ENCODE data around the gene FGD5.

Gene FGD5

DNA sequence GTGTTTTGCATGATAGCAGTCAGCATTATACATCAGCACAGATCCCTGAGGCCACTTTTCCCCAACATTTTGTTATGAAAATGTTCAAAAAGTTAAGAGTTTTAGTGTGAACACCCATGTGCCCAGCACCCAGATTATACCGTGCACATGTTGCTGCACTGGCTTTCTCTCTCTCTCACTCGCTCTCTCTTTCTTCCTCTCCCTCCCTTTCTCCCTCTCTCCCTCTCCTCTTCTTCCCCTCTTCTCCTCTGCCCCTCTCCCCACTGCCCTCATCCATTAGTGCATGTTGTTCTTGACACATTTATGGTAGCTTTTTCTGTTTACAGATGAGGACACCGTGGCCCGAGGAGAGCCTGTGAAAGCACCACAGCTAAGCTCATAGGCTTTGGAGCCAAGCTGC is 7.3 kb downstream of the FGD5 start:
- DNase-seq (ENCODE audit: low read depth in 2 of 2, low spot score in 1 of 2): no peak

DNA sequence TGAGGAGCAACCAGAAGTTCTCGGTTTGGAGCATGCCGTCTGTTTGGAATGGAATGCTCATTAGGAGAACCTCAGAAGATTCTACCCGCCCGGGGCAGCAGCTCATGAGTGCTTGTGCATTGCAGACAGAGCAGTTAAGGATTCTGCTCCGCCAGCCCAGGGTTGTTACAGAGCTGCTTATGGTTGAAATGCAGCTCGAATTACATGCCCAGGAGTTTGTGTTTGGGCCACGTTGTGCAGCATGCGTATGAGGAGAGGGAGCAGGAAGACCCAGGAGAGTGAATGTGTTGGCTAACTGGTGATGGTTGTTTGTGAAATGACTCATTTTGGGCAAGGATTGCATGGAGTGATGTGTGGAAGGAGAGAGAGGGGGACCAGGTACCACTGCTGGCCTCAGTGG is 9.0 kb downstream of the FGD5 start:
- DNase-seq (ENCODE audit: low read depth in 2 of 2, low spot score in 1 of 2): no peak

DNA sequence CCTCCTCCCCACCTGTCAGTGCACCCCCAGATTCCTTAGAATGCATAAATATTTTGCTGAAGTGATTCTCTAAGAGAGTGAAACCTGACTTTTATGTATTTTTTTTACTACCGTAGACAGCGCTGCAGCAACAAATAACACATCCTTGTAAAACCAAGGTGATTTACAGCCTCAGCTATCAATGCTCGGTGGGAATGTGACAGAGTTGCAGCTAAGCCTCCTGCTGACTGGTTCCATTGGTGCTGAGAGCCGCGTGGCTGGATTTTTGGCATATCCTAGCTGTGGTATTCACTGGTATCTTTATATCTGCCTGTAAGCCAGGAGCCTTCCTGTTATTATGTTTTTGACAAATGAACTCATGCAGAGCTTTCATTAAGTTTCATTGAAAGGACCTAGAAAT is 11.0 kb downstream of the FGD5 start:
- DNase-seq (ENCODE audit: low read depth in 2 of 2, low spot score in 1 of 2): no peak

DNA sequence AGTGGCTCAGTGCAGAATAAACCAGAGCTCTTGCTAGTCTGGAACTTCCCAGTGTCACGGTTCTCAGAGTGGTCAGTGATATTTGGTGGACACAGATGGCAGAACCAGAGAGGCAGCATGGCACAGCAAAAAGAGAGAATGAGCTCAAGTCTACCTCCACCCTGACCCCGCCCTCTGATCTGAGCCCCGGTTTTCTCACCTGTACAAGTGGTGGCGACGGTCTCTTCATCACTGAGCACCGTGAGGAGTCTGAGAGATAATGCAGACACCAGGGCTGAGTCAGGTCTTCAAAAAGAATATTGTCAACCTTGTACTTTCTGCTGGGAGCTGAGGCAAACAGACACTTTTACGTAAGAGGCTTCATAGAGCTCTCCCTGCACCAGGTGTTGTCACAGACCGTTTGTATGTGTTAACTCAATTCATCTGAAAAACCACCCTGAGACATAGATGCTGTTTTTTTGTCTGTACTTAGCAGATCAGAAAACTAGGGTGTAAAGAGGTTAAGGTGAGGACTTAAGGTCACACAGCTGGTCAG is 13.2 kb downstream of the FGD5 start:
- no peak for DNase-seq (ENCODE audit: low read depth in 2 of 2, low spot score in 1 of 2)

DNA sequence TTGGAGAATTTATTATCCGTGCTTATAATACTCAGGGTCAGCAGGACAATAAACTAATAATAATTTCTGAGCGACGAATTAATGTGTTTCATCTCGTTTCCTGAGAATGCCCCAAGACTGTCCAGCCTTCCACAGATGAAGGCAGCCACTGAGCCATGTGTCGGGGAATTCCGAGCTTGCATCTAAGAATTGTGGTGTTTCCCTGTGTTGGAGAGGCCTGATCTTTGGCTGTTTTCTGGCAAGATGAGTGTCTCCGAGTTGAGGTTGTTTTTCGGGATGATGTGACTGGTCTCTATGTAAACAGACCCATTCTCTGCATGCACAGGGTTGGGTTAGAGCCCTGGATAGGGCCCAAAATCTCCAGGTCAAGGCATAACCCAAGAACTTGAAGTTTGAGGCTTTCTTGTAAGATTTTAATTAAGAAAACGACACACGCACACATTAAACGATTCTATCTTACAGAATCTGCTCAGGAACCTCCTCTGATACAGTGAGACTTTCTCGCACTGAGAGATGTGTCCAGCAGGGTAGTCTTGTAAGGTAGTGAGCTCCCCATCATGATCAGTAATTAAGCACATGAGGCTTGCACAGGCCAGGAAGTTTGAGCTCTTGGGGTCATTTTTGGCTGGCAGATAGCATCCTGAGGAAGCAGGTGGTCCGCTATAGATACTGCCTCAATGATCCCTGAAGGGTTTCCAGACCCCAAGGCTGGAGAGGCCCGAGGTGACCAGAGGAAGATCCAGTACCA is 14.4 kb downstream of the FGD5 start:
- no peak for DNase-seq (ENCODE audit: low read depth in 2 of 2, low spot score in 1 of 2)

DNA sequence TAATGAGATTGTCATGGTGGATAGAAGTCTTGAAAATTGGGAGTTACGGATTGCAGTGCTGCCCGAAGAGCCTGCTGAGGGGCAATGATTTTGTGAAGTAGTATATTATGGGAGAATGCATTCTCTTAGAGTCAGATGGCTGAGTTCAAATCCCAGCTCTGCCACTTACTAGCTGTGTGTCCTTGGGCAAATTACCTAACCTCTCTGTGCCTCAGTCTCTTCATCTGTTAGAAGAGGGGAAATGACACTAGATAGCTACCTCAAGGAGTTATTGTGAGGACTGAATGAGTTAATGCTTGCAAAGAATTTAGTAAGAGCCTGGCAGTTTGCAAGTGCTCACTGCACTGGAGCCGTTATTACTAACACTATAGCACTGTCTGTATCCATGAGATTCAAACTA is 15.4 kb downstream of the FGD5 start:
- no peak for DNase-seq (ENCODE audit: low read depth in 2 of 2, low spot score in 1 of 2)

DNA sequence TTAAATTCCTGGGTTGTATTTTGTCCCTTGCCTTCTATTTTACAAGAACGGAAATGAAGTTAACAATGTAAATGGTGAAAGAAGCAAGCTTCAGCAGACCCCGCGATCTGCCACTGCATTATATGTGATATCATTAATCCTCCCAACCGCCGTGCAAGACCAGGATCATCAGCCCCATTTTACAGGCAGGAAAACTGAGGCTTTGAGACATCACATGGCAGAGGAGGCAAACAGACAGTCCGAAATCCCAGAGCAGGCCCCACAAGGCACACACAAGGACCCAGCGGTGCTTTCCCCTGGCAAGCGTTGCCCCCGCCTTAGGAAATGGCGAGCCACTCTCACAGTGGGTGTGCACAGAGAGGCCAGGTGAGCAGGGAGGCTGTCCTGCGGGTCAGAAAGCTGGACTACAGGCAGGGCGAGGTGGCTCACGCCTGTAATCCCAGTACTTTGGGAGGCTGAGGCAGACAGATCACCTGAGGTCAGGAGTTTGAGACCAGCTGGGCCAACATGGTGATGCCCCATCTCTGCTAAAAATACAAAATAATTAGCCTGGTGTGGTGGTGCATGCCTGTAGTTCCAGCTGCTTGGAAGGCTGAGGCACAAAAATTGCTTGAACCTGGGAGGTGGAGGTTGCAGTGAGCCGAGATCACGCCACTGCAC is 16.2 kb downstream of the FGD5 start:
- no peak for DNase-seq (ENCODE audit: low read depth in 2 of 2, low spot score in 1 of 2)

DNA sequence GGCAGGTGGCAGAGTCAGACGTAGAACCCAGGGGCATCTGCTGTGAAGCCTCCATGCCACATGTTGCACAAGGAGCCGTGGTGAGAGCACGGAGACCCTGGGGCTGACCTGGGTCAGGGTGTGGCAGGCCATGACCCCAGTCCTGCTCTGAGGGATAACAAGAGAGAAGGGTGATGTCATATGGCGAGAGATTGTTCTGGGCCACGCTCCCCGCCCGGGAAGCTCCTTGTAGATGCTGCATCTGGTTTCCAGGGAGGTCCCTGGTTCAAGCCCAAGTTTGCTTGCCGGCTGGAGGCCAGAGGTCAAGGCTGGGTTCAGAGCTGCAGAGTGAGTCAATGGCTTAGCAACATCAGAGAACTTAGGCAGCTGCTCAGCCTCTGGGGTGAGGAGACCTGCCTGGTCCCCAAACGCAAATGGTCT is 17.3 kb downstream of the FGD5 start:
- DNase-seq (ENCODE audit: low read depth in 2 of 2, low spot score in 1 of 2): no peak

DNA sequence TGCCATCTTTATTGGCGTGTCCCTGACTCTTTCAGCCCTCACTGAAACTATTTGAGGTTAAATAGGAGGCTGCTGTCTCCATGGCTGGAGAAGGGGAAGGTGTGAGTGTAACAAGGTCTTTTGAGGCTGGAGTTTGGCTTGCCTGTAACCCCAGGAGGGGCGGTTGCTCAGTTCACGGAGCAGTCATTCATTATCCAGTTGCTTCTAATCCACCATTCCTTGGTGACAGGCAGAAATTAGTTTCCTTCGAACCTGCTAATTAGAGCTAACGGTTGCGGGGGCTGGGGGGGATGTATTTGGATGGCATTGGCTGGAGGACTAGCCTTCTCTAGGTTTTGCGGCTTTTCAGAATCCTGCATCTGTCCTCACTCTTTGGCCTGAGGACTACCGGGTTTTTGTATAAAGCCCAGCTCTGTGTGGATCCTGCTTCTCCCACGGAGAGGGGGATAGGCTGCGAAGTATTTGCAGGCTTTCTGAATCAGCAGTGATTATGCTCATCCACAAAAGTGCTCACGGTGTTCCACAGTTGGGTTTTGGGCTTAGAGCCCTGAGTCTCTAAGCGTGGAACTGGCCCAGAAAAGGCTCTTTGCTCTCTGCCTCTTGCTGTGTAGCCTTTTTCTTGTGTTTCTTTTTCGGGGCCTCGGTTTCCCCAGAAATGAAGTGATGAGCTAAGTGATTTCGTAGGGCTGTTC is 18.6 kb downstream of the FGD5 start:
- no peak for DNase-seq (ENCODE audit: low read depth in 2 of 2, low spot score in 1 of 2)

DNA sequence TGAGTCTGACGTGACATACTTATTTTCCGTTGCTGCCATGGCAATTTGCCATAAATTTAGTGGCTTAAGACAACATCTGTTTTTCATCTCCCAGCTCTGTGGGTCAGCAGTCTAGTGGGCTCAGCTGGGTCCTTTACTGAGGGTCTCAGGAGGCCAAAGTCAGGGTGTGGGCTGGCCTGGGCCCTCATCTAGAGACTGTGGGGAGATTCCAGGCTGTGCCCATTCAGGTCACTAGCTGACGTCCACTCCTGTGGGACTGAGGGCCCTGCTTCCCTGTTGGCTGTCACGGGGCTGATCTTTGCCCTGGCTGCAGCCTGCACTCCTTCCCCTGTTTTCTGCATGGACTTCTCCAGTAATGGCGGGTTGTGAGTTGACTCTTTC is 19.1 kb downstream of the FGD5 start:
- no peak for DNase-seq (ENCODE audit: low read depth in 2 of 2, low spot score in 1 of 2)

DNA sequence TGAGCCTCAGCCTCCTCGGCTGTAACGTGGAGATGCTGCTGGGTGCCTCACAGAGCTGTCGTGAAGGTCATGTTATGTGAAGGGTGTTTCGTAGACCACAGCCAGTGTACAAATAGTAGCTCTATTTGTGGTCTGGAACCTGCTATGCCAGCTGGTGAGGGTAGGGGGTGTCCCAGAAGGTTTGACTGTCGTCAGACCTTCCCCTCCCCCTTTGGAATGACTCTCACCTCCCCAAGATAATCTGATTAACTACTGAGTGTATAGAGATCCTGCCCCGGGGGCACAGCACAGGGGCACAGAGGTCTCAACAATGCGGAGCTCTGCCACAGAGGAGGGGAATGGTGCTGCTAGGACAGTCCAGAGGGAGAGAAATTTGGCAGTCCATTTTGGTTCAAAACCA is 20.5 kb downstream of the FGD5 start:
- no peak for DNase-seq (ENCODE audit: low read depth in 2 of 2, low spot score in 1 of 2)

DNA sequence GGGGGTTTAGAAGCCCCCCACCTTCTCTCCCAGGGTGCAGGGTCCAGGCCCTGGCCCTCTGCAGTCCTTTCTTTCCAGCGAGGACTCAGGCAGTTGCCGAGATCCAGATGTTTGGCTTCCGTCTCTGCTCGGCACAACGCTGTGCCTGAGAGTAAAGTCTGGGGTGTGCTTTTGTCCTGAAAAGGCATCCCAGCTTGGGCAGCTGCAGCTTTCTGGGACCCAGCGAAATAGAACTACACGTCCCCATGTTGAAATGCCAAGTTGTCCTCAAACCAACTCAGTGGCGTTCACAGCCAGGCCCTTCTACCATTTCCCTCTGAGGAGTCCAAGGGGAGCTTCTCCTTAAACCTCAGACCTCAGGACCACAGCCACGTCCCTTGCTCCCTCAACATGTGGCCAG is 23.1 kb downstream of the FGD5 start:
- no peak for DNase-seq (ENCODE audit: low read depth in 2 of 2, low spot score in 1 of 2)

DNA sequence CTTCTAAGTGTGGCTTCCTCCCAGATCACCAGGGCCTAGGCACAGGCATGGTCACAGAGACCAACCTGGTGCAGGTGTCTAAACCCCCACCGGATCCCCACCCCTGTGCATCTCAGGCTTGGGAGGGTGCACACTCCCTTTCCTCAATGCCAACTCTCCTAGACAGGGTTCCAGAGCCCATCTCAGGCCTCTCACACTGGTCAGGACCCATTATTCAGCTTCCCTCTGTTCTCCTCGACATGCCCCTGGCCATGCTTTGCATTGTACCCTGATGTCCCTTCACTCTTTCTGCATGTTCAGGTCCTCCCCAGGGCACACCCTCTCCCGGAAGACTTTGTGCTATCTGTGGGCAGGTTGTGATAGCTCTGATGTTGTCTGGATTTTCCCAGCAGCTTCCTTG is 23.5 kb downstream of the FGD5 start:
- no peak for DNase-seq (ENCODE audit: low read depth in 2 of 2, low spot score in 1 of 2)

DNA sequence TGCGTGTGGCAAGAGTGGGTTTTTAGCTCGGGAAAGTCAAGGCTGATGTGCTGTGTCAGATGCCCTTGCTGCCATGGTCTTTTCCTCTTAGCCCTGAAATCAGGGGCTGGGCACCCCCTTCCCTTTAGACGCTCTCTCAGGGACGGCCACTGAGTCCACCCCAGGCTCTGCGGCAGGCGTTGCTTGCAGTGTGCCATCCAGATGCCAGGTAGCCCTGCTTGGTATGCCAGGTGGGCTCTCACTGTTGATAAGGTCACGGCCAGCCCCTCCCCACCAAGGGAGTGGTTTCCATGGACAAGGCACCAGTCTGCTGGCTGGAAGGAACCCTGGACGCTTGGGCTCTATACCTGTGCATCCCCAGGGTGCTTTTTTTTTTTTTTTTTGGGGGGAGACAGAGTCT is 24.6 kb downstream of the FGD5 start:
- DNase-seq (ENCODE audit: low read depth in 2 of 2, low spot score in 1 of 2): no peak

DNA sequence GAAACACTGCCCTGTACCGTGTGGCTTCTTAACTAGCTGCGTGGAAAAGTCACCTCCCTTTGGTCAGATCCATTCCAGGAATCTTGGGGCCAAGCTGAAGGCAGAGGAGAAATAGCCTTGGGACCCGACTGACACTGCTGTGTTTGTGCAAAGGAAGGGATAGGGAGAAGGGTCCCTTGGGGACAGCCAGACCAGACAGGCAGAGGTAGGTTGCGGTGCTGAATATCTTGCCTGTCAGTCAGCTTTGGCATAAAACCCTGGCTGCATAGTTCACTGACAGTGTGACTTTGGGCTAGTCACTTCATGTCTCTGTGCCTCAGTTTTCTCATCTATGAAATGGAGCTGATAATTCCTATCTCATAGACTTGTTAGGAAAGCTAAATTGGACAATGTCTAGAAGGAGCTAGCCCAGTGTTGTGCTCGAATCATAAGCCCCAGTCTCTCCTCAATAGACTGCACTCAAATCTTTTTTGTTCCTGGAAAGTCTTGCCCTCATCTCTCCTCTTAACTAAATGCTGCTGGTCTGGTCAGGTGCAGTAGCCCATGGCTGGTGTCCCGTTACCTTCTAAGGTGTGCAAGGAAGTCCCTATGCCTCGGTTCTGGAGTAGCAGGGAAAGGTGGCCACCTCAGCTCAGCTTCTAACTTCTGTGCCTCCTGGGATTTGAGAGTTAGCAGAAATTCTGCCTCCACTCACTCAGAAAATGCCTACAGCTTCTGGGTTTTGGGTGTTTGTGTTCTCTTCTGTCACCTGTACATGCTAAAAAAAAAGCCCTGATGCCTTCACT is 25.8 kb downstream of the FGD5 start:
- no peak for DNase-seq (ENCODE audit: low read depth in 2 of 2, low spot score in 1 of 2)

DNA sequence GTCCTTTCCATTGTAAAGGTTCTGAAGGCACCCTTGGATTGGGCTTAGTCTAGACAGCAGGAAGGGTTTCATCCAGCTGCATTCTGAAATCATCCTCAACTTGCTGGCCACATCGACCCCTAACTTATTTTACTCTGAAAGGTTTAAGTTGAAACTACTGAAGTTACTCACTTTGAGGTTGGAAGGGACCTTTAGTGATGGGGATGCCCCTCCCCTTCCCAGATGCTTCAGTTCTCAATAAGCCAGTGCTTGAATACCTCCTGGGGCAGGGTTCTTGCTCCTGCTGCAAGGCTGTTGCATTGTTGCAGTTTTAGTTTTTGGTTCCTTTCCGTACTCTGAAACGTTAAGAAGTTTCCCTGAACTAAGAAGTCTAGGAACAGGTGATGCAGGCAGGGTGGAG is 26.4 kb downstream of the FGD5 start:
- no peak for DNase-seq (ENCODE audit: low read depth in 2 of 2, low spot score in 1 of 2)

DNA sequence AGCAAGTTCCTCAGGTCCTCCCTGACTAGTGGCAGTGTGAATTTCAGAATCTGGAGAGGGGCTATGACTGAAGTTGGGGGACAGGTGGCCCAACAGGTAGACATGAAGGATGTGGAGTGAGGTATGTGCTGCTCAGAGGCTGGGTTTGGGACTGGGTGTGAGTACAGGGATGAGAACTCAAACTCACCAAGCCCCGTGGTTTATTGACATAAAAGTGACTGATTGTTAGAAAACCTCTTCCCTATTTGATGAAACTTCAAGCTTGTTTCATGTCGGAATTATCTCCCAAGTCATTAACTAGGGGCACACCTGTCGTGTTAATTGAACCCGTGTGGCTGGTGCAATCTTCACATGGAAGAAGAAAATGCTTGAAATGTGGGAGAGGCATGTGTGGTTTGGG is 27.1 kb downstream of the FGD5 start:
- no peak for DNase-seq (ENCODE audit: low read depth in 2 of 2, low spot score in 1 of 2)

DNA sequence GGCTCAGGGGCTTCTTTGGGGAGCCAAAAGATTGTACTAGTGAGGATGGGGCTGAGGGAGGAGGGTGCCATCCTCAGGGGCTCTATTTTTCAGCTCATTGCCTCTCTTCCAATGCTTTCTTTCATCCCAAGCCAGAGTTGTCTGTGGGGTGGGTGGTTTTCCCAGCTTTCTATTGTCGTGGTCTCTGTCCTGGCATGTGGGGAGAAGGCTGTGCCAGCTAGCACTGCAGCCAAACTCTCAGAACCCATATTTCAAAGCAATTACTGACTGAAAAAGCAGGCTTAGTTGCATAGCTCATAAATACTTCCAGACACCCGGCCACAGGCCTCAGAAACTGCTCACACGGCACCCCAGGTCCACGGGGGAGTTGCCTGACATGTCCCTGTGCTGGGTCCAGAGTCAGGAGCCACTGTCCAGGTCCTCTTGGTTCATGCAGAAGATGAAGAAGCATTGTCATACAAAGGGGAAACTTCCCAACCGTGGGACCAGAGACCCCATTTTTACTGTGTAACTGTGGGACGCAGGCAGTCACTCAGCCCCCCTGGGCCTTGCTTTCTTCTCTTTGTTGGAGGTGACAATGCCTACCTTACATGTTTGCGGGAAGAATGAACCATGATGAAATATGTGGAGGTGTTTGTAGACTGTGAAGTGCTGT is 27.6 kb downstream of the FGD5 start:
- DNase-seq (ENCODE audit: low read depth in 2 of 2, low spot score in 1 of 2): no peak

DNA sequence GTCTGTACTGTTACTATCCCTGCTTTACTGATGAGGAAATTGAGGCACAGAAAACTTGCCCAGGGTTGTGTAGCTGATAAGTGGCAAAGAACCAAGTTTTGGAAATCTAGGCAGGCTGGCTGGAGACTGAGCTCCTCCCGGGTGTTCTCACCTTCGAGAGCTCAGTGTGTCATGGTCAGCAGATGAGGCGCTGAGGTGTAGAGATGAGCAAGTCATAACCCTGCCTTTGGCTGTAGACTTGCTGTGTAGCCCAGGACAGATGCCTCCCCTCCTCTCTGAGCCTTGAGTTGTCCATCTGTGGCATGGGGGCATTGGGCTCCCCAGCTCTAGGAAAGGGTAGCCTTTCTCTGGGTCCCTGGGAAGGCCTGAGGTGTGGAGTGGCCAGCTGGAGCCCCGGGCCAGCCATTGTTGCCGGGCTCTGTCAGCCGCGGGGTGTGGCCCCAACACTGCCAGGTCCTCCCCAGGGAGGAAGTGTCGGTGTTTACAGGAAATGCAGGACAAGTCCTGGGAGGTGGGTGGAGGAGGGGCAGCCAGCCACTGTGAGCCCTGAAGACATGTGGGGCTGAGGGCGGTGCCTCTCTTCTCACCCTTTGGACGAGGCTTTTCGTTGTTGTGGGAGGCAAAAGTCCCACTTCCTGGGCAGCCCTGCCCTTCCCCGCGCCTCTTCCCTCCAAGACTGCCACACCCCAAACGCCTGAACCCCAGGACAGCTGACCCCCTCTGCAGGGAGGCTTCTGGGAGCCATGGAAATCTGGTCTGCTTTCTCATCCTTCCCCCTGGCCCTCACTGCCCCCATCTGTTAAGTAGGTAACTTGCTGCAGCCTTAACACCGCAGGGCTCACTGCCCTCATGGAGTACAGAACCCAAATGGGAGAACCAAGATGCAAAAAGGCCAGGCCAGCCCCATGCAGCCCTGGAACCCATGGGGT is 29.1 kb downstream of the FGD5 start:
- DNase-seq (ENCODE audit: low read depth in 2 of 2, low spot score in 1 of 2): no peak

DNA sequence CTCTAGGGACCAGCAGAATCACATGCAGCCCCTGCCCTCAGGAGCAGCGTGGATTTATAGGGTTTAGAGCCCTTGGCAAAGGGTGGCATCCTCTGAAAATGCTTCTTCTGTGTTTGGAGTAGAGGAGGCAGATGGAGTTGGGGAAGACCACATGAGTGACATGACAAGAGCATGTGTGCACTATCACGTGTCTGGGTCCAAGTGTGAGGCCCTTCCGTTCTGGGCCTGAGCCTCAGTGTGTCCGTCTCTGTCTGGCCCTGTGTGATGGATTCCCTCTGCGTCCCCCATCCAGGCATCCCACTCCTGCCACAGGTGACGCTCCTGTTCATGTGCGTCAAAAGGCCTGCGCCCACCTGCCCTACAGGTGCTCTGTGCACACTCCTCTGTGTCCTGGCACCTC is 30.1 kb downstream of the FGD5 start:
- DNase-seq (ENCODE audit: low read depth in 2 of 2, low spot score in 1 of 2): no peak

All from stimulated activated CD8-positive, alpha-beta memory T cell treated with anti-CD3 and anti-CD28 coated beads, Interleukin-4, amount 100 ng/mL, for 4 hours (primary cell).